NCI-H2227 (cell line): ENCODE data around the gene MEIS1.
A peak's percentile ranks its signal among the peaks of the same experiment; 100 is the strongest.

Experiments
- DNase-seq: peaks from one replicate; lab custom pipeline; 2025; ENCODE audit not compliant: unreplicated experiment; lab: John Stamatoyannopoulos, UW

Gene MEIS1

DNA sequence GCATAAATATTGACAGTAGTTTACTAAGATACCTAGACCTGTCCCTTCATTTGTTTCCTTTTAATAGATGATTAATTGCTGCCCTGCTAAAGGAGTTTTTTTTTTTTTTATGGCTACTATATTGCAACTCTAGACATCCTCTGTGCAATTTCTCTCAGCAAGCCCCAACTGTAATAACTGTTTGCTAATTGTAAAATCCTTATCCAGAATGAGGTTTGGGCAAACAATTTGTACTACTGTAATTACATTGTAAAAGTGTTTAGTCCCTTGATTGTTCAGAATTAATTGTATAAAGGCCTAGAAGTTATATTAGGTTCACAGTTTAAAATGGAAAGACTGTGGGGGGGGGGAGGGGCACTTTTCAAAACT is 3.7 kb upstream of the MEIS1 start:
- DNase-seq = no peak

DNA sequence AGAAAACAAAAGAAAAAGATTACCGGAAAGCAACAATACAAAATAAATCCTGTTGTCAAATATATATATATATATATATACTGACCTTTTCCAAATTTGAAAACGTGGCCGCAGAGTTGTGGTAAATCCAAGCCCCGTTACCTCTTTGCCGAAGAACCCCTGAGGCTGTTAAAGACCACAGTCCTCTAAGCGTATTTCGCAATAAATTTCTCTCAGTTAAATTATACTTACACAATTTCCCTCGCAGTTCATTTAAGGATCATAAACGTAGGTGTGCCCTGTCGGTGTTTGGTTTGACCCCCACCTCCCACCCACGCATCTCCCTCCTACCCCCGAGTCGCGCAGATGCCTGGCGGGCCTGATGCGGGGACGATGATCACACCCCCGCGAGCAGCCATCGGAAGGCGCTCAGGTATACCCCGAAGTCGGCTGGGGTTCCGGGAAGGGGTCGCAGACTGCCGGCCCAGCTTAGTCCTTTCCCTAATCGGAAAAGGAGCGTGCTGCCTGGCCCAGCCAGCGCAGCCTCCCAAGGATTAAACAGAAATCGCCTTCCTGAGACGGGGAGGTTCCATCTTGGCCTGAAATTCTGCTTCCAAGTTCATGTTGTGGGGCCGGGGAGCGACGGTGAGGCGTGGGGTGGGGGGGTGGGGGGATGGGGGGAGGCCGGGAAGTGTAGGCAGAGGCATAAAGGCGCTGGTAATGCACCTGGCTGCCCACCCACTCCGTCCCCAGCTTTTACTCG is 2.9 kb upstream of the MEIS1 start:
- no peak for DNase-seq

DNA sequence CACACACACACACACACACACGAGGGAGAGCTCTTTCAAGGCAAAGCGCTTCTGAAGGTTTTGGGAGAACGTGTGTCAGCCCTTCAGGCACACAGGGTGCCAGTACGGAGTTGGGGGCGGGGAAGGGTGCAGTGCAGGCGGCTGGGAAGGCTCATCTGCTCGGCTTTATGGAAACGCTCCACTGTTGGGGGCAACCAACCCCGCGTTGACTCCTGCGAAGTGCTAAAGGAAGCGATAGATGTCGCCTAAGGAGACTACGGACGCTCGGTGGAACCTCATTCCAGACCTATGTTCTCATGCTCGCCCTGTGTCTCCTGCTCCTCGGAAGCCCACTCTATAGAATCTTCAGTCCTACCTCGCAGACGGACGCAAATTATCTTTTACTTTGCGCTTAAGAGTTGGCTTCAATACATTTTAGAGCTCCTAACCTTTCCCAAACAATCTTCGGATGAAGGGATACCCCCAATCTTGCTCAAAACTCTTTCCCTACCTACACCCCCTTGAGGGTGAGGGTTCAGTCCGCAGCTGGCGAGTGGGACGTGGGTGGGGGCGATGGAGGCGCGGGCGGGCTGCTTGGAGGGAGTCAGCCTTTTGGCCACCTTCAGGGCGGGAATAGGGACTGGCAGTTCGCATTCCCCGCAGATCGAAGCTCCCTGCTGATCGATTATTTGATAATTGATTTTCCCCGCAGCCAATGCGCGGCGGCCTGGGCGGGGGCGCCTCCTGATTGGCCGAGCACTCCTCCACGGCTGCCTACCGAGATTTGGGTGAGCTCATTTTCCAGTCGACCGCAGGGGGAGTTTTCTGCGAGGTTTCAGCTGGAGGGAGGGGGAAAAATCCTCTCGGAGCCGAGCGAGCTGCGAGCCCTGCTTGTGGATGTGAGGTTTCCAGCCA is 1.9 kb upstream of the MEIS1 start:
- peak; percentile 97 for DNase-seq

DNA sequence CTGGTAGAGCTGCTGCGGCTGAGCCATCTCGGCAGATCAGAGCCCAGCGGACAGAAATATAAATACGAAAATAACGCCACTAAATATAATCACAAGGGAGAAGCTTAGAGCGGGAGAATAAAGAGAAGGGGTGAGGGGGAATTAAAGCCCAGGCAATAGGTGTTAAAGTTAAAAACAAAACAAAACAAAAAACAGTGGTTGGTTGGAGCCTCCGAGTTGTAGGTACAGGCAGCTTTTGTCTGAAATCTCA is 1.3 kb upstream of the MEIS1 start:
- no peak for DNase-seq

DNA sequence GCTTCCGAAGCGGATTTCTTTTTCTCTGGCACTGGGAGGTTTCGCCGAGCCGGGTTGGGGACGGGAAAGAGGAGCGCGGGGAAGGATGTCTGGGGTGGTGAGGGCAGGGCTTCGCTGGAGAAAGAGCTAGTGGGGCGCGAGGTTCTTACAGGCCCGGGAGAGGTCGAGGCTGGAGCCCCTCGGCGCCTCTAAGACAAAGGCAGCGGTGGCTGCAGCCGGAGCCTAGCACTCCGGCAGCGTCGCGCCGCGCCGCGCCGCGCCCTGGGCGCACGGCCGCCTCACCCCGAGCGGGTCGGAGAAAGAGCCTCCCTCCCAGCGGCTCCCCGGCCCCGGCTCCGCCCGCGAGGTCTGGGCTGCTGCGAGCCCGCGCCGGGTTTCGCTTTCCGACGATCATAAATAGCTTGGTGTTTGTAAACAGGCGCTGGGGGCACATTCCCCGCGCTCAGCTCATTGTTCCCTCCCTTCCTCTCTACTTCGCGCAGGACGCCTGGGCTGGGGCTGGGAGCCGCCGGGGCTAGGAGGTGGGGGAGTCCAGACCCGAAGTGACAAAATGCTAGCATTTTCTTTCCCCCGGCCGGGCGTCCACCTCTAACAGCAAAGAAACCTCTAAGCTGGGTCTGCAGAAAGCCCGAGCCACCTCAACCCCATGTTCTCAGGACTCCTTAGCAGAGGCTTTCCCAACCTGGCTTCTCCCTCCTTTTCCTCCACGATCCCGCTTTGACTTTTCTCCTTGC is 813 bp upstream of the MEIS1 start:
- DNase-seq = peak; percentile 79

DNA sequence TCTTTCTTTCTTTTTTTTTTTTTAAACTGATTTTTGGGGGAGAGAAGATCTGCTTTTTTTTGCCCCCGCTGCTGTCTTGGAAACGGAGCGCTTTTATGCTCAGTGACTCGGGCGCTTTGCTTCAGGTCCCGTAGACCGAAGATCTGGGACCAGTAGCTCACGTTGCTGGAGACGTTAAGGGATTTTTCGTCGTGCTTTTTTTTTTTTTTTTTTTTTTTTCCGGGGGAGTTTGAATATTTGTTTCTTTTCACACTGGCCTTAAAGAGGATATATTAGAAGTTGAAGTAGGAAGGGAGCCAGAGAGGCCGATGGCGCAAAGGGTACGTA is 587 bp downstream of the MEIS1 start:
- peak; percentile 39 for DNase-seq

DNA sequence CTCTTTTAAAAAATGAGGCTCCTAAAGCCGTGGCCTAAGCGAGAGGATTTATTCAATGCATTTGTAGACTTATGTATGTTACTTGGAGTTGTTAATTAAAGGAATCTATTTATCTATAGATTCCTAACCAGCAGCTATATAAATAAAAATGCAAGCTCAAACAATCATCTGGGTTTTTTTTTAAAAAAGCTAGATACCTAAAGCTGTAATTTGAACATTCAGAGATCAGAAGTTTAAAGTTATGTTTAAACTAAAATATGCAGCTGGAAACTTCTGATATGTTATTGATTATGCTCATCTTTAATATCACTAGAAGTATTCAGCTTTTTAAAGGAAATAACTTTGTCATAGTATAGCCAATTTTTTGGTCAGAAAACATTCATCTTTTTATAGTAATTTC is 1.0 kb downstream of the MEIS1 start:
- DNase-seq = no peak

DNA sequence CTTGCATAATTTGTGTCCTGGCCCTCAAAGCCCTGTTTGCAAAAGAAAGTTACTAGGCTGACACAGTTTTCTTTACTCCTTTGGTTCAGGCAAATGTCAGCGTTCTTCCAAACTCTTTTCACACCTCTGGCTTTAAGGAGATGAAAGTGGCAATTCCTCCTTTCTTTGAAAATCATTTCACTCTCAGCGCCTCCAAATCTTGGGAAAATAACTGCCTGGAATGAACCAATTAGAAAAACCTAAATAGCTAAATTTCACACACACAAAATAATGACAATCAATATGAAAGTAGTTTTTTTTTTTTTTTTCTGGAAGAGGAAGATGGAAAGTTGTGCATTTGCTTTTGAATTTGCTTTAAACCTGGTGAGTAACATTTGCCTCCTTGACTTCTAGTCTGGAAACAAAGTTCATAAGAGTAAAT is 1.7 kb downstream of the MEIS1 start:
- no peak for DNase-seq

DNA sequence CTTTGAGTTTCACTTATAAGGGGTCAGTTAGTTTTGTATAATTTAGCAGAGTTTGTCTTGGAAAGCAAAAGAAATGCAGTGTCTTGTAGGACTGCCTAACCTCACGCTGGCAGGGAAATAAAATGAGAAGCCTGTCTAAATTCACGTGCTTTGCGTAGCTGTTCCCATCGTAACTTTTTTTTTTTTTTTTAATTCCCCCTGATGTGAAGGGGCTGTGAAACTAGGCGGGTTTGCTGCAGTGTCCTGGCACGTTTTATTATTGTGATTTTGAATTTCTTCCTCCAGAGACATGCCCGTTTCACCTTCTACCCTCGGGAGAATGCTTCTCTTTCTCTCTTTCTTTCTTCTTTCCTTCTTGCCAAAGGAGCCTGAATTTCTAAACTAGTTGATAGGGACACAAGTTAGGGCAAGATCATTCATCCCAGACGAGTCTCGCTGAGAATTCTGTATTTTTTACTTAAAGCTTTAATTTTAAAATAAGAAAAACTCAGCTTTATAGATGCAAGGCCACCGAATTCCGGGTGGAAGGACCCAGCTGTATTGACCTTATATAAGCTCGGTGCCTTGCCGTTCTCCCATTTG is 2.3 kb downstream of the MEIS1 start:
- DNase-seq = peak; percentile 19

DNA sequence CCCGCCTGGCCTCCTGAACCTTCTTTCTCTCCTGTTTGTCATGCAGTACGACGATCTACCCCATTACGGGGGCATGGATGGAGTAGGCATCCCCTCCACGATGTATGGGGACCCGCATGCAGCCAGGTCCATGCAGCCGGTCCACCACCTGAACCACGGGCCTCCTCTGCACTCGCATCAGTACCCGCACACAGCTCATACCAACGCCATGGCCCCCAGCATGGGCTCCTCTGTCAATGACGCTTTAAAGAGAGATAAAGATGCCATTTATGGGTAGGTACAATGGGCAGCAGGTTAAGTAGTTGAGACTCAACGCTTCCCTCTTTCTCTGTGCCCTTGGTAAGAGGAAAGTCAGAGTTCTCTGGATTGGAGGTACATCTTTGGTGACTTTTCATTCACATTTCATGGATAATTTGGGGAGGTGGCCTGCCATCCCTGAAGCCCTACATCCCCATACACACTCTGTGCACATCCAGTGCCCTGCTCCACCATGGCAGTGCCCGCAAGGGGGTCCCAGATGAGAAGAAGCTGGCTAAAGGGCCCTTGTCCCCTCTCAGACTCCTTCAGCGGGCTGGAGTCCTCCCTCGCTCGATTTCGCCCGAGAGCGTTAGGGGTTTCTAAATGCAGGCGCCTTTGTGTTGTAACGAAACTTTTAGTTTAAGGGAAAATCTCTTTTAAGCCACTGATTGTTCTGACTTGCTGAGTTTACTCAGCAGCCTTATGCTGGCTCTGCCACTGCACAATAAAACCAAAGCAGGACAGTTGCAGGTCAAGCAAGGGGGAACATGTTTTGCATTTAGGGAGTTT is 3.0 kb downstream of the MEIS1 start:
- DNase-seq = peak; percentile 25

DNA sequence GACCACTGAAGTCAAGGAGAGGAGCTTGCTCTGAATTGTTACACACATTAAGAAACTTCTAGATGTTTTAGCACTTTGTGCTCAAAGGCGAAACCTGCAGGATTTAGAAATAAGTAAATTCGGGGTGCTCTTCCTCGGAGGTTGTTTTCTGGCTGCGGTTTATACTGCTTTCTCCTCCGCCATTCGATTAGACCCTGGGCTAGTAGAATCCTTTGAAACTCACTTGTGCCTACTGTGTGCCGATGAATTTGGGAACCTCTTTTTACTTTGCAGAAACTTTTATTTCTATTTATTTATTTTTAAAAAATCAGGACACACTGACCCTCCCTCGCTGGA is 3.5 kb downstream of the MEIS1 start:
- DNase-seq = no peak

DNA sequence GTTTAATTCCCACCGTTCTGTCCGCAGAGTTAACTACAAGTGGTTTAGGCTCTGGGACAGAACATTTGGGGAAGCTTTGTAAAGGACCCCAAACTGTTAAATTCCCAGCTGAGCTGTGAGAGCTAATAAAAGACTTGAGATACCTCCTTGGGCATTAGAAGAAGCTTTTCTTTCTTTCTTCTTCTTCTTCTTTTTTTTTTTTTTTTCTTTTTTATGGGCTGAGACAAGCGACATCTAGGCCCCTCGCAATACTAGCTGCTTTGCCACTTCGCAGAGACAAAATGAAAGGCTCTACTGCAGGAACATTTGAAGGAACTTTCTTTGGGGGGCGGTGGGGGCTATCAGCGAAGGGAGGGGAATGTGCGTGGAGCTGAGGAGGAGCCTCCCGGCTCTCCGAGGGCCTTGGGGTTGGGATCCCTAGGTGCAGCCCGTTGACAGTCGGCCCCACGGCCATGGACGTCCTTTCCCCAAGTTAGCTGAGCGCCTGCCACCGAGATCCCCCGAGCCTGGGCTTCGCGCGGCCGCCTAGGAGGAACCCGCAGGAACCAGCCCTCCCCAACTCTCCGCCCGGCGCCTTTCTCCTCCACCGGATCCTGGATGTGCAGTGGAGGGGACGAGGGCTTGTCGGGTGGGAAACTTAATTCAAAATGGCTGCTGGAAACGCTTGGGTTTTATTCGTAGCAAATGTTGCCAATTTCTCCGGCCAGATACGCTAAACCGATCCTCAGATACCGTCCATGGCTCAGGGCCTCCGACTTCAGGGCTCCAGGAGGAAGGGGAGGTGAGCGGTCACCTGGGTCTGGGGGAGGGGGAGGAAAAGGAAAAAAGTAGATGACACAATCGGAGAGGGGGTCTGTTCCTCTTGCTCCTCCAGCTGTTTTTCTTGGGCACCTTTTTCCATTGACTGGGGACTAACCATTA is 4.2 kb downstream of the MEIS1 start:
- DNase-seq = peak; percentile 33

DNA sequence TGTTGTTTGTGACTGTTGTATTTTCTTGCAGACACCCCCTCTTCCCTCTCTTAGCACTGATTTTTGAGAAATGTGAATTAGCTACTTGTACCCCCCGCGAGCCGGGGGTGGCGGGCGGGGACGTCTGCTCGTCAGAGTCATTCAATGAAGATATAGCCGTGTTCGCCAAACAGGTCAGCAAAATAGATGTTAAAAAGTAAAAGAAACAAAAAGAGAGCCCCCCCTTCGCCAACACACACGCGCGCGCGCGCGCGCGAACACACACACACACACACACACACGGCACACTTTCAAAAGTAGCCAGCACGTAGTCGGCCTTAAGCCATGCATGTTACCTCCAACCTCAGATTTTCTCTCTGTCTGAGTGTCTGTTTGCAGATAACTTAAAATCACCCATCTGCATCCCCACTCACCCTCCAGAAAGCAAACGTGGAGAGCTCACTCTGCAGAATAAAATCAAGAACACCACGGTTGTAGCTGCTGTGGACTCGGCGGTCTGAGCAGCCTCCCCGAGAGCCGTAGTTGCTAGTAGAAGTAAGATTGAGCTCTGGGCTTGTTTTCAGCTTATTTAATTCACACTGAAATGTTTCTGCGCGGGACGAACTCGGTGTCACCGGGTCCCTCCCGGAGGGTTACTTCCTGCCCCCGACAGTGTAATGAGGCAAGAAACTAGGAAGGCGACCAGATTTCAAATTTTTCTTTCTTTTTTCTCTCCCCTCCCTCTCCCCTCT is 5.1 kb downstream of the MEIS1 start:
- DNase-seq = peak; percentile 37

DNA sequence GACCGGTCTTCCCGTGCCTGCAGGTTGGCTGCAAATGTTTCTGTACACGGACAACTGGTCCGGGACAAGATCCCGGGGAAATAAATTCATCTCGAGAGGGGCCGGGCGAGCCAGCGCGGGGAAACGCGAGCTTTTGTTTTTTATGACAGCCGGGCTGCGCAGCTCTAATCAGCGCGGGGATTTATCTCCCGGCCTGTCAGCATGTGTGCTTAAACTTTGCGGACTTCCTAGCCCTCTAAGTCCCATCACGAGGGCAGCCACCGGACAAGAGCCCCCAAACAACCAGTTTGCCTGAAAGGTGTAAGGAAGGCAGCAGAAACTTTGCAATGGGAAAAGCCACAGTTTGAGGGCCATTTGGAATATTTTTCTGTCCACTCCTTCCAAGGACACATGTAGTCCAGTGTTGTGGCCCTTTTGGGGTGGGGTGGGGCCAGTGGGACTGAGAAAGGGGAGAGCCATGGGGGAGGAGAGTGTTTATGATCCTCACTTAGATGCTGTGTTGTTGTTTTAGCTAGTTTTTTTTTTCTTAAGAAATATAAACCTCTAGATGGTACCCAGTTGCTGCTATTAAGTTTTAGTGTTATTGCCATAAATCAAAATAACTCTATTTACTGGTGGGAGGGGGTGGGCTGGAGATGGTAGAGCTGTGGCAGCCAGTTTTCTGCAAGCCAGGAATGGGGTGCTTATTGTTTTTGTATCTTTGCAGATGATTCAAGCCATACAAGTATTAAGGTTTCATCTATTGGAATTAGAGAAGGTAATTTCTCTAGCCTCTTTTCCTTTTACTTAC is 6.0 kb downstream of the MEIS1 start:
- DNase-seq = peak; percentile 29

DNA sequence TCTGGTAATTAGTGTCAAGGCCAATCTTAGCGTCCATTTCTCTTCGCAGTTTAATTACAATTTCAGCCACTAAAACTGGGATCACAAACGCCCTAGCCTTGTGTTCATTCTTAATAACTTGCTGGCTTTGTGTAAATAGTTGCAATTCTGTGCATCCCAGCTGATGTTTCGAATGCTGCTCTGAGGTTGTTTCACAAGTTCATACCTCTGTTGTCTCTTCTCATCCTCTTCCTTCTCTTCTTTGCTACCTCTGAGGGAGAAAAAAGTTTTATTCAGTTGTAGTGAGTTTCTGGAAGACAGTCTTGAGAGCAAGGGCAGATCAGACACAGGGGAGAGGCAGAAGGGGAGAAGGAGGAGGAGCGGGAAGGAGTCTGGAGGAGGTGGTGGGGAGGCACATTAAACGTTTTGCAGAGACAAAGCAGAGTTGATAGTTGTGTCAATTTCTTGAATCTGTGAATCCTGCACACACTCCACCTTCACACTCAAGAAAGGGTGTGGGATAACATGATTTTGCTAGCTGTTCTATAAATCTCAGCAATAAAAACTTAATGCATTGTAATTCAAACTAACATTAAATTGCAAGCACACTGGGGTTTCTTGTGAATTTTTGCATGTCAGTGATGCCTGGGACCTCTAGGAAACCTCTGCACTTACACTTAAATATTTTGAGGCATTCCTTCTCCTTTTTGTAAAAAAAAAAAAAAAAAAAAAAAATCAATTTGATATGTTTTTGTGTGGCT is 6.8 kb downstream of the MEIS1 start:
- no peak for DNase-seq

DNA sequence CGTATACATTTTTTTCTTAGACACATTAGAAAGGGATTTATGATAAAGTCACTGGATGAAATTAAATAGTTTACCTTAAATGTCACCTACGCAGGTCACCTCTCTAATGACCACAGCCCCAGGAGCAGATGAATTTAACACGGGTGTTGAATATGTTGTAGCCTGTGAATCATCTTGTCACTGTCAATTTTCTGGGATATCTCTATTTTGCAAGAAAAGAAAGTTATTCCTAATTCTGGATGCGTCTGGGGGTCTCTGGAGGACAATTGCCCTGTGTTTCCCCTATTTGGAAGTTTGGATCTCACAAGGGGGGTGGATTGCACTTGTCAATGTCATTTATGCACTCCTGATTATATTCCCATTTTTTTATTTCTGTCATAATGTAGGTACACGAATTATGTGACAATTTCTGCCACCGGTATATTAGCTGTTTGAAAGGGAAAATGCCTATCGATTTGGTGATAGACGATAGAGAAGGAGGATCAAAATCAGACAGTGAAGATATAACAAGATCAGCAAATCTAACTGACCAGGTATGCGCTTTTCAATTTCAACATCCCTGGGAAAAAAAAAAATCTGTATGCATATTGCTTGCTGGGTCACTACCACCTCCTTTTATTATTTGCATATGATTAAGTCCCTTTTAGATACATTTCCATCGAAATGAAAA is 7.7 kb downstream of the MEIS1 start:
- no peak for DNase-seq

DNA sequence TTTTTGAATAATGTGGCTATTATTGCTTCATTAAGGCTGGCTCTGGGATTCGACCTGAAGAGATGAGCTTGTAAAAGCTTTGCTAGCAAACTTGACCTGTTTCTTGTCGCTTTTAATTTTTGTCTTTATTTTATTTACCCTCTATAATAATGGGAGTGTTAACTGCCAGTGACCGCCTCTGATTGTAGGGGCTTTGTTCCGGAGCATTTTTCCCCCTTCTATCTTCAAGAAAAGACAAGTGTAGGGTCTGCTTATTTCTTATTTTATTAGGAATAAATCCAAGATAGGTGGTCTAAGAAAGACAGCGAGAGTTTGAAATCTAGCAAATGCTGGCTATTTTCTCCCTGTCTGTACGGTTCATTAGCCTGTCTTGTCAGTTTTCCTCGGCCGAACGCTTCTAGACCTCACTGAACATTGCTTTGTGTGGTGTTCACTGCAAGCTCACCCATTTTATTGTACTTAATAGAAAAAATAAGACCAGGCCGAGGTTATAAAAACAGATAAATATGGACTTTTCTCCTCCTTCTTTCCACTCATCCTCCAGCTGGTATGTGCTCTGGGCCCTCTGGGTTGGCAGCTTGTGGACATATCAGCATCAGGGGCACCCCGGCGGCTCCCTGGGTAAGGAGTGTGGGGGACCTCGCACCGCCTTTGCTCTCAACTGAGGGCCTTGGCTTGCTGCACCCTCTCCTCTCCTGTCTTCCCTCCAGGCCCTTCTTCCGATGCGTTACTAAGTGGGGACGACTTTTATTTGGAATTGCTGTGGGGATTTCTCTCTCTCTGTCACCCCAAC is 8.5 kb downstream of the MEIS1 start:
- no peak for DNase-seq
